Stimulated activated CD4-positive, alpha-beta T cell treated with anti-CD3 and anti-CD28 coated beads, Interleukin-15, amount 100 ng/mL, for 1 hour (primary cell): ENCODE data around the gene TP63.

ENCODE experiments used
- DNase-seq, 2 donors: peaks; one replicate each; pipeline ENCODE4 v3.0.0-alpha.2; 2020; ENCODE audit warnings: low read depth in 1 of 2, low spot score in 1 of 2

Gene TP63

GRCh38 chr3:189842681-189843602 lies 211.8 kb downstream of the TP63 start:
- DNase-seq: no peak

- no peak for DNase-seq
Observed at GRCh38 chr3:189845069-189845468, 213.9 kb downstream of the TP63 start.

GRCh38 chr3:189848395-189849040 lies 217.3 kb downstream of the TP63 start:
- no peak for DNase-seq

DNA sequence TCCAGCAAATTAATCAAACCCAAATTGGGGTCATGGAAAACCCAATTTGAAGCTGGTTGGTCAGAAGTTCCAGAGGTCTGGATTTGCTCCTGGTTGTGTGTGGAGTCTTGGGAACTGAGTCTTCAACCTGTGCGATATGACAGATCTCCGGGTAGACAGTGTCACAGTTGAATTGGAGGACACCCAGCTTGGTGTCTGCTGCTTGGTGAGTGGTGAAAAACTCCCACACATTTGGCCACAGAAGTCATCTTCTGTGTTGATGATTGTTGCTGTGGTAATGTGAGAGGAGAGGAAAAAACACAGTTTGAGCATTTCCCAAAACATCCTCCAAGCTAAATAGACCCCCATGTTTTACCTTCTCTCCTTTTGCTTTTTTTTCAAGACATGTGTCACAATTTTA lies 218.1 kb downstream of the TP63 start:
- DNase-seq: no peak

DNA sequence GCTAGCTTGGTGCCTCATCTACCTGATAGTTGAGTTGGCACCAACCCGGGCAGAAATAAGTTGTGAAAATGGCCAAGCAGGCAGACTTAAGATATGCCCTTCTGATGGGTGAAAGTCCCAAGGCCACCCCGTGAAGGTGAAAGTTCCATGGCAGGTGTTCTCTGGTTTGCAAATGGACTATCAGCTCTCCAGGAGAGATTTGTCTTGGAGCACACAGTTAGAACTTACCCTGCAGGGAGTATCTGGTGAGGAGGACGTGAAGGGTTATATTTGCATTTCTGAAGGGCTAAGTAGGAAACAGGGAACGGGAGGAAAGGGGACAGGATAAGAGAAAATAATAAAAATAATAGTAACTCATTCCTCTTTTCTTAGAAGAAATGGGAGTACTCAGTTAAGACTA lies 220.5 kb downstream of the TP63 start:
- DNase-seq: no peak

GRCh38 chr3:189853906-189854305 lies 222.7 kb downstream of the TP63 start:
- DNase-seq: no peak

DNA sequence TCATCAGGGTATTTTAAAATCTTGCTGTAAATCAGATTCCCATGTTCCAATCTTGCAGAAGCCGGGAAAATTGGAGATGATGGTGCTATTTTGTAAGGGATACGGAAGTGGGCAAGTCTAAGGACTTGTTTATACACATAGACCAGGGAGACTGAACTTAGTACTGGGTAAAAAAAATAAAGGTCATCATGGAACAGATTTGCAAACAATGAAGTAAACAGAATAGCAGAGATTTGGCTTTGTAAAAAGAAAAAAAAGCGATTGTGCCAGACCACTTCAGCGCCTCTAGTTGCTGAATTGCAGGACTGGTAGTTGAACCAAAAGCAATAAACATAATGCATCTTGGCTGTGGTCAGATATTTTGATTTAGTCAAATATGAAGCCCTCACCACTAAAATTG lies 229.1 kb downstream of the TP63 start:
- DNase-seq: no peak

- no peak for DNase-seq
Observed at GRCh38 chr3:189862385-189862998, 231.3 kb downstream of the TP63 start.

GRCh38 chr3:189863031-189863430 lies 231.8 kb downstream of the TP63 start:
- no peak for DNase-seq

DNA sequence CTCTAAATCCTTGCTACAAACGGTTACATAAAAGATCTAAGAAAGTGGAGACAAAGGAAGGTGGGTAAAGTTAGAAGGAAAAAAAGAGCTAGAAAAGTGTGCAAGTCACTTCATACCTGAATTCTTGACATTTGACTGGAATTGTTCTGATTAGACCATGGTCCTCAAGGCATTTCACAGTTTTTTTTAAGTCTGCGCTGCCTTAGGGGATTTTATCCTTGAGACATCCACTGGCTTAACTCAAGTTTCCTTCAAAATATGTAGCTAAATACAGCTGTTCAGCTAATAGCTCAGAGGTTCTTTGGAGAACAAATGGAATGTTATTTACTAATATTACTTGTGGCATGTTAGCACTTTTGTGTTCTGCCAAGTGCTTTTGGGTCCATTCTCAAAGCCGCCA lies 236.9 kb downstream of the TP63 start:
- no peak for DNase-seq

- no peak for DNase-seq
Observed at GRCh38 chr3:189869165-189869564, 238.0 kb downstream of the TP63 start.

GRCh38 chr3:189871418-189871817 lies 240.2 kb downstream of the TP63 start:
- no peak for DNase-seq

DNA sequence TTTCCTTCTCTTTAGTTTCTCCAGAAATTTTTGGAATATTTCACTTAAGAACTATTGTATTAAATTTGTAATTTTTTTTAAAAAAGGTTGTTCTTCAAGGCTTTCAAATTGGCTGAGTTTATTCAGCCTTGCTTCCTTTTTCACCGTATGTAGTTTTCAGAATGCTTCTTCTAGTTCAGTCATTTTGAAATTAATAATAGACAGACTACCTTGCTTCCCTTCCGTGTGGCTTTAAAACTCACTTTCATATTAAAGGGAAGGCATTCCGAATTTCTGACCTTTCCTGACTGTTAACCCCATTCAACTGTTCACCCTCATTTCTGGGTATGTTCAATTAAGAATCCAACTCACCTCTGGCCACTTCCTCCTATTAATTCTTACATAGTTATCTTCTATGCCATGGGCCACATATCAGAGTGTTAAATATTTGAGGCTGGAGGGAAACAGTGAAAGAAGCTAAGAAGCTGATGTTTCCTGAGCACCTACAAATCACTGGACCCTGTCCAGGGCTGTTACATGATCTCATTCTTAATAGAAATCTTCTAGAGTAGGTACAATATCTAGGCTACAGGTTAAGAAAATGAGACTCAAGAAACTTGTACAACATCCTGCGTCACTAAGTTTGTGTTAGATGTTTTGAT lies 252.0 kb downstream of the TP63 start:
- DNase-seq: no peak

DNA sequence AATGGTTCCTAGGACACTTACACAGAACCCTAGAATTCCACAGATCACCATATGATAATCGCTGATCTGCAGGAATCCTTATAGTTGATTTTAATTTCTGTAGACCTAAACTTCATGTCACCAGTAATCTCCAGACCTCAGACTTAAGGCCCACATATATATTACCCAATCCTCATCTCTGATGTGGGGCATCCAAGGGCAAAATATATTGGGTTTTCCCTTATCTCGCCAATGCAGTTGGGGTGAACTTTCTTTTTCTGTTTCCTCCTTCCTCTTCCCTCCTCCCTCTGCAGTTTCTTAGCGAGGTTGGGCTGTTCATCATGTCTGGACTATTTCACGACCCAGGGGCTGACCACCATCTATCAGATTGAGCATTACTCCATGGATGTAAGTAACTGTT lies 259.3 kb downstream of the TP63 start:
- DNase-seq: no peak

GRCh38 chr3:189896533-189896932 lies 265.3 kb downstream of the TP63 start:
- no peak for DNase-seq

GRCh38 chr3:189897406-189897805 lies 266.2 kb downstream of the TP63 start:
- DNase-seq: no peak

- no peak for DNase-seq
Observed at GRCh38 chr3:189898559-189899153, 267.5 kb downstream of the TP63 start.

DNA sequence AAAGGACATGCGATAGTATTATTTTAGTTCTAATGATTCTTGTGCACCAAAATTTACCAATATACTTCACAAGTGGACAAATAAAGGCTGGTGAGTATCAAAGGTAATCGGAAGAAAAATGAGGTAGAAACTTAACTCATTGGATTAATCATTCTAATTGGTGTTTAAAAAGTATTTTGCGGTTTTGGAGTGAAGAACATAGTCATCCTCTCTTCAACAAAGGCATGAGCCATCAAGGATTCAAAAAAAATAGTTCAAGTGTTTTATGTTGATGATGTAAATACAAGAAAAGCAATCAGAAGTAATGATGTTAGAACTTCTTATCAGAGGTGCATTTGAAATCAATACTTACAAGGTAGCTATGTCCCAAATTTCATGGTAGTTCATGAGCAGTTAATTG lies 268.0 kb downstream of the TP63 start:
- DNase-seq: no peak

GRCh38 chr3:189900578-189900977 lies 269.4 kb downstream of the TP63 start:
- DNase-seq: no peak

DNA sequence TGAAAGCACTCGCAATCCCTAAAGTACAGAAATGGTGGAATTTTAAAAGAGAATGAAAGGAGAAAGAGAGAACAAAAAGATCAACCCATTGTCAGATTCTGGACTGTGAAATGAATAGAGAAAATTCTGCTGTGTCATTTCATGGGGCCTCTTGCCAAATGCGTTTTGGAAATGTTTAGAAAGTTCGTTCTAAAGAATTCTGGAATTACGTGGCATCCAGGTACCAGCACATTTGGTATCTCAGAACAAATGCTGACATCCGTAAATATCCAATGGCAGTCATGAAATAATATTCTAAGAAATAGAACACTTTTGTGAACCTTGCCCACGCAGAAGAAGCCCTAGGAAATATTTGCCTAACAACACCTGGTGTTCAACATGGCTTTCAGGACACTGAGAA lies 270.3 kb downstream of the TP63 start:
- DNase-seq: no peak
